ENCODE data around the gene CHKA.

DNA sequence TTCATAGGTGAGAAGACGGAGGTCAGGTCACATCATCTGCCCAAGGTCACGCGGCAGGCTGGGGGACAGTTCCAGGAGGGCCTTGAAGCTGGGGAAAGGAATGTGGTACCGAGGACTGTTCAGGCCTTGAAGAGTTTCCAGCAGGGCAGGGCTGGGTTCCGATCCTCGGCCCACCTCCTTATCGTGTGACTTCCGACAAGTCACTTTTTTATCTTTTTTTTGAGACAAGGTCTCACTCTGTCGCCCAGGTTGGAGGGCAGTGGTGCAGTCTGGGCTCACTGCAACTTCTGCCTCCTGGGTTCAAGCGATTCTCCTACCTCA, 90.1 kb downstream of the CHKA start:
- TF ChIP-seq, protein P1, sequence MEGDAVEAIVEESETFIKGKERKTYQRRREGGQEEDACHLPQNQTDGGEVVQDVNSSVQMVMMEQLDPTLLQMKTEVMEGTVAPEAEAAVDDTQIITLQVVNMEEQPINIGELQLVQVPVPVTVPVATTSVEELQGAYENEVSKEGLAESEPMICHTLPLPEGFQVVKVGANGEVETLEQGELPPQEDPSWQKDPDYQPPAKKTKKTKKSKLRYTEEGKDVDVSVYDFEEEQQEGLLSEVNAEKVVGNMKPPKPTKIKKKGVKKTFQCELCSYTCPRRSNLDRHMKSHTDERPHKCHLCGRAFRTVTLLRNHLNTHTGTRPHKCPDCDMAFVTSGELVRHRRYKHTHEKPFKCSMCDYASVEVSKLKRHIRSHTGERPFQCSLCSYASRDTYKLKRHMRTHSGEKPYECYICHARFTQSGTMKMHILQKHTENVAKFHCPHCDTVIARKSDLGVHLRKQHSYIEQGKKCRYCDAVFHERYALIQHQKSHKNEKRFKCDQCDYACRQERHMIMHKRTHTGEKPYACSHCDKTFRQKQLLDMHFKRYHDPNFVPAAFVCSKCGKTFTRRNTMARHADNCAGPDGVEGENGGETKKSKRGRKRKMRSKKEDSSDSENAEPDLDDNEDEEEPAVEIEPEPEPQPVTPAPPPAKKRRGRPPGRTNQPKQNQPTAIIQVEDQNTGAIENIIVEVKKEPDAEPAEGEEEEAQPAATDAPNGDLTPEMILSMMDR (IDR thresholded peaks at IDR 0.05): no peak
- TF ChIP-seq MXI1 (IDR thresholded peaks at IDR 0.05; ENCODE audit: low read depth, low read length) (no peak), RXRA (IDR thresholded peaks at IDR 0.05; ENCODE audit: borderline replicate concordance, low read depth) (no peak), EZH2phosphoT487 (IDR thresholded peaks at IDR 0.05; ENCODE audit: borderline replicate concordance, low read depth) (no peak), TAF1 (IDR thresholded peaks at IDR 0.05; ENCODE audit: borderline replicate concordance, low read depth, low read length) (no peak)
- TF ChIP-seq, protein P2, sequence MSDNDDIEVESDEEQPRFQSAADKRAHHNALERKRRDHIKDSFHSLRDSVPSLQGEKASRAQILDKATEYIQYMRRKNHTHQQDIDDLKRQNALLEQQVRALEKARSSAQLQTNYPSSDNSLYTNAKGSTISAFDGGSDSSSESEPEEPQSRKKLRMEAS (IDR thresholded peaks at IDR 0.05; ENCODE audit: low read depth): no peak

Measured in SK-N-SH (cell line).